ENCODE results near the gene LAT. TPM values are rescaled to one million over a fixed set of nuclear protein-coding genes. Genes with fewer than 3 reads are reported as not detected.
A peak's percentile ranks its signal among the peaks of the same experiment; 100 is the strongest.

LAT gene
- total RNA-seq, 1 donor from 2014 or later: 294 TPM

DNA sequence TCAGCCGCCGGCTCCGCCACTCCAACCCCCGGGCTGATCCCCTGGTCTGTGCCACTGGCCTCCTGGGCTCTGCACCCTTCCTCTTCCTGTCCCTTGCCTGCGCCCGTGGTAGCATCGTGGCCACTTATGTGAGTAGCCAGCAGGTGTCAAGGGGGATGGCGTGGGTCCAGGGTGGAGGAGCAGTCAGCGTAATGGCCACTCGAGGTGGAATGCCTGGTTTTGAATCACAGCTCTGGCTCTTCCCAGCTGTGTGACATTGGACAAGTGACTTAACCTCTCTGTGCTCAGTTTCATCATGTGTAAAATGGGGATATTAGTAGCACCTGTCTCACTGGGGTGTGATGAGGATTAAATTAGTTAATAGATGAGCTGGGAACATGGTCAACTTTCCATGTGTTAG, 2.4 kb upstream of the LAT start:
- Mint-ChIP-seq H3K4me1 (ENCODE audit: low read depth) (peaks cover 20% of the 10 kb centered on the region), H3K9me3 (peaks cover 14% of the 10 kb centered on the region), H3K36me3 (ENCODE audit: low read depth) (peaks cover 67% of the 10 kb centered on the region), H3K27ac (no peak overlapping the region), H3K27me3 (ENCODE audit: low read depth) (no peaks in the 10 kb centered on the region), H3K4me3 (ENCODE audit: low read depth) (no peak overlapping the region)
- DNase-seq (ENCODE audit: low spot score): no peak
- intact Hi-C loops (cut with micrococcal nuclease): no loop called here

DNA sequence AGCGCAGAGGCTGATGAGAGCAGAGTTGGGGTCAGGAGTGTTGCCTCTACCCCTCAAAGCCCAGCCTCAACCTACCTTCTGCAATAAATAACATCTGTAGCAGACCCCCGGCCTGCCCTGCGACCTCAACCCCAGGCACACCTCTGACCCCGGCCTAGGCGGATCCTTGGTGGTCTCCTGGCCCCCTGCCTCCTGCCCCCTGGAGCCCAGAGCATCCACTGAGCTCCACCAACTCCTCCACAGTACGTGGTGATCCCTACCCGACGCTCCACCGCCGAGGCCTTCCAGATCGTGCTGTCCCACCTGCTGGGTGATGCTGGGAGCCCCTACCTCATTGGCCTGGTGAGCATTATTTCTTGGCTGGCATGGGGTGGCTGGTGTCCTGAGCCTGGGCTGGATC, 1.9 kb upstream of the LAT start:
- peaks cover 26% of the 10 kb centered on the region for H3K4me1 Mint-ChIP-seq (ENCODE audit: low read depth)
- H3K4me3 Mint-ChIP-seq (ENCODE audit: low read depth): no peak overlapping the region
- intact Hi-C loops (cut with micrococcal nuclease): no loop called here
- peaks cover 17% of the 10 kb centered on the region for H3K9me3 Mint-ChIP-seq
- no peaks in the 10 kb centered on the region for H3K27me3 Mint-ChIP-seq (ENCODE audit: low read depth)
- H3K27ac Mint-ChIP-seq: no peak overlapping the region
- no peak for DNase-seq (ENCODE audit: low spot score)
- H3K36me3 Mint-ChIP-seq (ENCODE audit: low read depth): peaks cover 71% of the 10 kb centered on the region

DNA sequence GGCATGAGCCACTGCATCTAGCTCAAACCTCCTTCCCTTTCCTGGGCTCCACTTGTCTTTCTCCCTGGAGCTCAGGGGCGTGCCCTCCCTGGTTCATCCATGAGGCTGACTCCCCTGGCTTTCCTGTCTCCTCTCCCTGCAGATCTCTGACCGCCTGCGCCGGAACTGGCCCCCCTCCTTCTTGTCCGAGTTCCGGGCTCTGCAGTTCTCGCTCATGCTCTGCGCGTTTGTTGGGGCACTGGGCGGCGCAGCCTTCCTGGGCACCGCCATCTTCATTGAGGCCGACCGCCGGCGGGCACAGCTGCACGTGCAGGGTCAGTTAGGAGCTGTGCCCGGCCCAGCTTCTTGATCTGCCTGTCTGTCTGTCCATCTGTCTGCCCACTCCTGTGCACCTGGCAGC, 1.2 kb upstream of the LAT start:
- no peak for DNase-seq (ENCODE audit: low spot score)
- peak overlapping the region; percentile 82 for H3K4me3 Mint-ChIP-seq (ENCODE audit: low read depth)
- intact Hi-C loops (cut with micrococcal nuclease): no loop called here

DNA sequence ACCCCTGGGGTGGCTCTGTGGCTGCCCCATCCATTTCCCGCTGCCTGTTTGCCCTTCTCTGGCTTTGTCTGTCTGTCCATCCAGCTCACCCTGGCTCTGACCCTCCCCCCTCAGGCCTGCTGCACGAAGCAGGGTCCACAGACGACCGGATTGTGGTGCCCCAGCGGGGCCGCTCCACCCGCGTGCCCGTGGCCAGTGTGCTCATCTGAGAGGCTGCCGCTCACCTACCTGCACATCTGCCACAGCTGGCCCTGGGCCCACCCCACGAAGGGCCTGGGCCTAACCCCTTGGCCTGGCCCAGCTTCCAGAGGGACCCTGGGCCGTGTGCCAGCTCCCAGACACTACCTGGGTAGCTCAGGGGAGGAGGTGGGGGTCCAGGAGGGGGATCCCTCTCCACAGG, 761 bp upstream of the LAT start:
- Mint-ChIP-seq H3K27me3 (ENCODE audit: low read depth) (no peaks in the 10 kb centered on the region), H3K4me1 (ENCODE audit: low read depth) (peaks cover 30% of the 10 kb centered on the region), H3K36me3 (ENCODE audit: low read depth) (peaks cover 74% of the 10 kb centered on the region), H3K9me3 (peaks cover 17% of the 10 kb centered on the region), H3K4me3 (ENCODE audit: low read depth) (peak overlapping the region; percentile 82), H3K27ac (peak overlapping the region; percentile 94)
- intact Hi-C loops (cut with micrococcal nuclease): no loop called here
- DNase-seq (ENCODE audit: low spot score): no peak

More for the DNA sequence above, 1.2 kb upstream of the LAT start:
- Mint-ChIP-seq H3K27ac (peak overlapping the region; percentile 94), H3K9me3 (peaks cover 17% of the 10 kb centered on the region), H3K27me3 (ENCODE audit: low read depth) (no peaks in the 10 kb centered on the region), H3K4me1 (ENCODE audit: low read depth) (peaks cover 27% of the 10 kb centered on the region), H3K36me3 (ENCODE audit: low read depth) (peaks cover 69% of the 10 kb centered on the region)

DNA sequence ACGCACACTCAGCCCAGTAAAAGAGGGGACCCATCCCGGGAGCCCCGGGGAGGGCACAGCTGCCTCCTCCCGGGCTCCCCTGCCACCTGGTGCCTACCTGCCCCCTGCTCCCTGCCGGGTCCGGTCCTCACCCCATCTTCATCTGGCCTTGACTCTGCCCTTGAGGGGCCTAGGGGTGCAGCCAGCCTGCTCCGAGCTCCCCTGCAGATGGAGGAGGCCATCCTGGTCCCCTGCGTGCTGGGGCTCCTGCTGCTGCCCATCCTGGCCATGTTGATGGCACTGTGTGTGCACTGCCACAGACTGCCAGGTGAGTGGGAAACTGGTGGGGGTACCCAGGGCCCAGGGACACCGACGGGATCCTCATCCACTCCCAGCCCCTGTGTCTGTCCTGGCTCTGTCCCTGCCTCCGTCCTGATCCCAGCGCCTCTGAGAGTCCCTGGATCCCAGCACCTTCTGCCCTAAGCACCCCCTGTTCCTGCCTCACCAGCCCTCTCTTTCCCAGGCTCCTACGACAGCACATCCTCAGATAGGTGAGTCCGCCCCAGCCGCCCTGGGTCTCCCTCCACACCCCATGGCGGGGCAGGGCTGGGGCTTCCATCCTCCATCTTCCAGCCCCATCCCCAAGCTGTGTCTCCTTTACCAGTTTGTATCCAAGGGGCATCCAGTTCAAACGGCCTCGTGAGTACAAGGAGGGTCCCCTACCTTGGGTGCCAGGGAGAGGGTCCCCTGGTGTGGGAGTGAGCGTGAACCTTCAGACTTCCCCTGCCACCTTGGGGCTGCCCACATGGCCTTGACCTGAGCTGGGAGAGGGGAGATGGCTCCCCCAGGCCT, 574 bp downstream of the LAT start:
- no peaks in the 10 kb centered on the region for H3K27me3 Mint-ChIP-seq (ENCODE audit: low read depth)
- peak overlapping the region; percentile 89 for H3K4me3 Mint-ChIP-seq (ENCODE audit: low read depth)
- intact Hi-C loops (cut with micrococcal nuclease): no loop called here
- peak overlapping the region; percentile 87 for H3K27ac Mint-ChIP-seq
- DNase-seq (ENCODE audit: low spot score): no peak
- H3K9me3 Mint-ChIP-seq: peaks cover 17% of the 10 kb centered on the region
- H3K4me1 Mint-ChIP-seq (ENCODE audit: low read depth): peaks cover 43% of the 10 kb centered on the region
- H3K36me3 Mint-ChIP-seq (ENCODE audit: low read depth): peaks cover 87% of the 10 kb centered on the region

DNA sequence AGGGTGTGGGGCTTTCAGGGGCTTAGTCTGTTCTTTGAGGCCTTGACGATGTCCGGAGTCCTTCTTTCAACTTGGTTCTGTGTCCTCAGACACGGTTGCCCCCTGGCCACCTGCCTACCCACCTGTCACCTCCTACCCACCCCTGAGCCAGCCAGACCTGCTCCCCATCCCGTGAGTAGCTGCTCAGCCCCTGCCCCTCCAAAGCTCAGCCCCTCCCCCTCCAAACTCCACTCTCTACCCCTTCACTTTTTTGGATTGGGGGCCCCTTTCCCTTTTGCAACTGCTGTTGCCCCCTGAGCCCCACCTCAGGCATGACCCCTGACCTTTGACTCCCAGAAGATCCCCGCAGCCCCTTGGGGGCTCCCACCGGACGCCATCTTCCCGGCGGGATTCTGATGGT, 1.2 kb downstream of the LAT start:
- peaks cover 47% of the 10 kb centered on the region for H3K4me1 Mint-ChIP-seq (ENCODE audit: low read depth)
- peak overlapping the region; percentile 87 for H3K27ac Mint-ChIP-seq
- intact Hi-C loops (cut with micrococcal nuclease): no loop called here
- DNase-seq (ENCODE audit: low spot score): no peak
- H3K9me3 Mint-ChIP-seq: peaks cover 17% of the 10 kb centered on the region
- peak overlapping the region; percentile 89 for H3K4me3 Mint-ChIP-seq (ENCODE audit: low read depth)
- H3K36me3 Mint-ChIP-seq (ENCODE audit: low read depth): peaks cover 89% of the 10 kb centered on the region
- no peaks in the 10 kb centered on the region for H3K27me3 Mint-ChIP-seq (ENCODE audit: low read depth)

DNA sequence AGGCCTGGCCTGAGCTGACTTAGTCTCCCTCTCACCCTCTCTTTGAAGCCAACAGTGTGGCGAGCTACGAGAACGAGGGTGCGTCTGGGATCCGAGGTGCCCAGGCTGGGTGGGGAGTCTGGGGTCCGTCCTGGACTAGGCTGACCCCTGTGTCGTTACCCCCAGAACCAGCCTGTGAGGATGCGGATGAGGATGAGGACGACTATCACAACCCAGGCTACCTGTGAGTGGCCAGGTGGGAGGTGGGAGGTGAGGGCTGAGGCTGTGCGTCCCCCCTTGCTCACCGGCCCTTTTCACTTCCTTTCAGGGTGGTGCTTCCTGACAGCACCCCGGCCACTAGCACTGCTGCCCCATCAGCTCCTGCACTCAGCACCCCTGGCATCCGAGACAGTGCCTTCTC, 1.6 kb downstream of the LAT start:
- Mint-ChIP-seq H3K27me3 (ENCODE audit: low read depth) (no peaks in the 10 kb centered on the region), H3K4me1 (ENCODE audit: low read depth) (peaks cover 50% of the 10 kb centered on the region), H3K4me3 (ENCODE audit: low read depth) (peak overlapping the region; percentile 89), H3K36me3 (ENCODE audit: low read depth) (peaks cover 85% of the 10 kb centered on the region), H3K9me3 (peaks cover 17% of the 10 kb centered on the region), H3K27ac (peak overlapping the region; percentile 87)
- intact Hi-C loops (cut with micrococcal nuclease): no loop called here
- no peak for DNase-seq (ENCODE audit: low spot score)

DNA sequence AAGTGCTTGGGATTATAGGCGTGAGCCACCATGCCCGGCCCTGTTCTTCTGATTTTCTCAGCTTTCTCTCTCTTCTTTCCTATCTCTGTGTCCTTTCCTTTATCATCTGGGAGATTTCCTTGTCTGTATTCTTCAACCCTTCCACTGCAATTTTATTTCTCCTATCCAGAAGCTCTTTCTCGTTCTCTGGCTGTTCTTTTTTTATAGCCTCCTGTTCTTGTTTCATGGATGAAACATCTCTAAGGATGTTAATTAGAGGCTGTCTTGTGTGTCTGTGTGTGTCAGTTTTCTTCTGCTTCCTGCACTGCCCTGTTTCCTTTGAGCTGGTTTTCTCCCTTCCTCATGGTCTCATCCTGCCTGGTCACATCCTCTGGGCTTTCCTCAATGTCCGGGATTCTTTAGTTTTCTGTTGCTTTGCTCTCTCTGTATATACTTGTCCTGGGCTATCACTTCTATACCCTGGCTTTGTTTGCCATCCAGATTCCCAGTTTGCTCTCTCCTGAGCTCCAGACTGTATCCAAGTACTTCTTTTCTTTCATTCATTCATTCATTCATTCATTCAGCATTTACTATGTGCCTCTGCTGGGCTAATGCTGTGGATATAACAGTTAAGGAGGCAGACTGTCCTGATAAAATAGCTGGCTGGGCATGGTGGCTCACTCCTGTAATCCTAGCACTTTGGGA, 2.5 kb downstream of the LAT start:
- Mint-ChIP-seq H3K27me3 (ENCODE audit: low read depth) (no peaks in the 10 kb centered on the region), H3K36me3 (ENCODE audit: low read depth) (peaks cover 81% of the 10 kb centered on the region), H3K27ac (peak overlapping the region; percentile 87), H3K9me3 (peaks cover 9% of the 10 kb centered on the region), H3K4me3 (ENCODE audit: low read depth) (peak overlapping the region; percentile 89), H3K4me1 (ENCODE audit: low read depth) (peaks cover 53% of the 10 kb centered on the region)
- intact Hi-C loops (cut with micrococcal nuclease): no loop called here
- DNase-seq (ENCODE audit: low spot score): no peak

DNA sequence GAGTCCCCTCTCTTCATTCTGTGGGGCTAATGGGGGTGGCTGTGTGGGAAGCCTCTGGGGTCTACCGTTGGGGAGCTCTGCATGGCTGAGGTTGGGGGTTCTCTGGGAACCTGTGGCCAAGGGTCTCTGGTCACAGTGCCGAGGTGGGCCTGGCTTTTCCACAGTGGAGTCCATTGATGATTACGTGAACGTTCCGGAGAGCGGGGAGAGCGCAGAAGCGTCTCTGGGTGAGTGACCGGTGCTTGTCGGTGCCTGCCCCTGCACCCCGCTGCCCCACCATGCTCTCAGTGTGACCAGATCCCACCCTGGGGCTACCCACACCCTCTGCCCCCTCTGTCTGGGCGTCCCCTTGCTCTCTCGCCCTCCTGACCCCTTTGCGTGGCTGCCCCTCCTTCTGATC, 4.5 kb downstream of the LAT start:
- peak overlapping the region; percentile 92 for H3K27ac Mint-ChIP-seq
- H3K36me3 Mint-ChIP-seq (ENCODE audit: low read depth): peaks cover 62% of the 10 kb centered on the region
- peaks cover 8% of the 10 kb centered on the region for H3K9me3 Mint-ChIP-seq
- no peaks in the 10 kb centered on the region for H3K27me3 Mint-ChIP-seq (ENCODE audit: low read depth)
- intact Hi-C loops (cut with micrococcal nuclease): no loop called here
- no peak for DNase-seq (ENCODE audit: low spot score)
- H3K4me1 Mint-ChIP-seq (ENCODE audit: low read depth): peaks cover 40% of the 10 kb centered on the region
- peak overlapping the region; percentile 74 for H3K4me3 Mint-ChIP-seq (ENCODE audit: low read depth)

DNA sequence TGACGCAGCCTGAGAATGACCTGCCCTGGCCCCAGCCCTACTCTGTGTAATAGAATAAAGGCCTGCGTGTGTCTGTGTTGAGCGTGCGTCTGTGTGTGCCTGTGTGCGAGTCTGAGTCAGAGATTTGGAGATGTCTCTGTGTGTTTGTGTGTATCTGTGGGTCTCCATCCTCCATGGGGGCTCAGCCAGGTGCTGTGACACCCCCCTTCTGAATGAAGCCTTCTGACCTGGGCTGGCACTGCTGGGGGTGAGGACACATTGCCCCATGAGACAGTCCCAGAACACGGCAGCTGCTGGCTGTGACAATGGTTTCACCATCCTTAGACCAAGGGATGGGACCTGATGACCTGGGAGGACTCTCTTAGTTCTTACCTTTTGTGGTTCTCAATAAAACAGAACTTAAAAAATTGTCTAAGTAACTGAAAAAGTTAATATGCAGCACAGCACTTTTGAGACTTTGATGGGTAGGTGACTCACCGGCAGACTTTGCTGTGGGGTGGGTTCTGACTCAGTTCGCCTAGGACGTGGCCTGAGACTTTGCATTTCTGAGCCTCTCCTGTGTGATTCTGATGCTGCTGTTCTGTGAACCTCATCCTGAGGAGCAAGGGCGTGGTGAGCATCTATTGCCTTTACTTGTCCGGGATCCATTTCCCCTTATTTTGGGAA, 5.7 kb downstream of the LAT start:
- peak overlapping the region; percentile 92 for H3K27ac Mint-ChIP-seq
- peaks cover 57% of the 10 kb centered on the region for H3K36me3 Mint-ChIP-seq (ENCODE audit: low read depth)
- intact Hi-C loops (cut with micrococcal nuclease): loop anchor here (2.0 kb wide), 1 partner anchor 18 kb away; no protein-coding TSS in a partner anchor
- H3K4me3 Mint-ChIP-seq (ENCODE audit: low read depth): peak overlapping the region; percentile 74
- H3K9me3 Mint-ChIP-seq: peaks cover 8% of the 10 kb centered on the region
- H3K27me3 Mint-ChIP-seq (ENCODE audit: low read depth): no peaks in the 10 kb centered on the region
- peaks cover 38% of the 10 kb centered on the region for H3K4me1 Mint-ChIP-seq (ENCODE audit: low read depth)
- DNase-seq (ENCODE audit: low spot score): peak; percentile 41

DNA sequence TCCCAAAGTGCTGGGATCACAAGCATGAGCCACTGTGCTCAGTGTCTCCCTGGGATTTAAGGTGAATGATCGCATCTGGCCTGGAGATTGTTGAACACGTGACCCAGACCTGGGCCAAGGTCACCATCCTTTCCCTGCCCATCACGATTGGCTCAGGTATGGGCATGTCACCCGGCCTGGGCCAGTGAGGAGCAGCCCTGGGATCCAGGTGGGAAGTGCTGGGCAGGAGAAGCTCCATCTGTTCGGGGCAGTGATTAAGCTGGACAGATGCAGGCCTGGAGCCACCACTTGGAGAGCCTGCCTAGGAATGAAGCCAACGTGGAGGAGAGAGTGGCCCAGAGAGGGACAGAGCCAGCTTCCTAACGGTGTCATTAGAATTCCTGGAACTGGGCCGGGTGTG, 6.8 kb downstream of the LAT start:
- Mint-ChIP-seq H3K4me1 (ENCODE audit: low read depth) (peaks cover 38% of the 10 kb centered on the region), H3K9me3 (peaks cover 8% of the 10 kb centered on the region), H3K36me3 (ENCODE audit: low read depth) (peaks cover 46% of the 10 kb centered on the region), H3K27ac (no peak overlapping the region), H3K4me3 (ENCODE audit: low read depth) (no peak overlapping the region), H3K27me3 (ENCODE audit: low read depth) (no peaks in the 10 kb centered on the region)
- no peak for DNase-seq (ENCODE audit: low spot score)
- intact Hi-C loops (cut with micrococcal nuclease): loop anchor here (2.0 kb wide), 1 partner anchor 17 kb away; no protein-coding TSS in a partner anchor

DNA sequence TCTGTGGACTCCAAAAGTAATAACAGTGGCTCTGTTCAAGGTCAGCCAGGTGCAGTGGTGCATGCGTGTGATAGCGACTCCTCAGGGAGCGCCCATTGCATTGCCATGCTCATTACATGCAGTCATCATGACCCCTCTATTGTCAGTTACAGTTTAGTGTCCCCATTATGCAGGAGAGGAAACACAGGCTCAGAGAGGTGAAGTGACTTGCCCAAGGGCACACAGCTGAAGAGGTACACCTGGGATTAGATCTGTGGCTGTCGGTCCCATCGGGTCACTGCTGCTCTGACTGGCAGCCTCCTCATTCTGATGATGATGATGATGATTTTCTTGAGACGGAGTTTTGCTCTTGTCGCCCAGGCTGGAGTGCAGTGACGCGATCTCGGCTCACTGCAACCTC, 7.6 kb downstream of the LAT start:
- intact Hi-C loops (cut with micrococcal nuclease): no loop called here
- Mint-ChIP-seq H3K9me3 (peaks cover 3% of the 10 kb centered on the region), H3K27me3 (ENCODE audit: low read depth) (no peaks in the 10 kb centered on the region), H3K36me3 (ENCODE audit: low read depth) (peaks cover 39% of the 10 kb centered on the region), H3K4me3 (ENCODE audit: low read depth) (no peak overlapping the region), H3K27ac (peak overlapping the region; percentile 12), H3K4me1 (ENCODE audit: low read depth) (peaks cover 34% of the 10 kb centered on the region)
- no peak for DNase-seq (ENCODE audit: low spot score)

DNA sequence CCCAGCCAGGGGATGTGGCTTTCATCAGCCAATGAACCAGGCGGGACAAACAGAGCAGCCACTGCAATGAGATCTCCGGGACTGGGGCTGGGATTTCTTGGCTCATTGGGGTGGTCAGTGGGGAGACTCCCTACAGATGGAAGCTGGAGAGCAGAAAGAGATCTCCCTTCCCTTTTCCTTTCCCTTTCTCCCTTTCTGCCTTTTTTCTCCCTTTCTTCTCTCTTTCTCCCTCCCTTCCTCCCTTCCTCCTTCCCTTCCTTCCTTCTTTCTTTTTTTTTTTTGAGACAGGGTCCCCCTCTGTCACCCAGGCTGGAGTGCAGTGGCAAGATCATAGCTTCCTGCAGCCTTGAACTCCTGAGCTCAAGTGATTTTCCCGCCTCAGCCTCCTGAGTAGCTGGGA, 14.0 kb downstream of the LAT start:
- H3K9me3 Mint-ChIP-seq: no peaks in the 10 kb centered on the region
- H3K27me3 Mint-ChIP-seq (ENCODE audit: low read depth): no peaks in the 10 kb centered on the region
- H3K4me1 Mint-ChIP-seq (ENCODE audit: low read depth): peaks cover 5% of the 10 kb centered on the region
- no peak for DNase-seq (ENCODE audit: low spot score)
- H3K36me3 Mint-ChIP-seq (ENCODE audit: low read depth): no peaks in the 10 kb centered on the region
- H3K27ac Mint-ChIP-seq: no peak overlapping the region
- intact Hi-C loops (cut with micrococcal nuclease): no loop called here
- H3K4me3 Mint-ChIP-seq (ENCODE audit: low read depth): no peak overlapping the region
